GM20431 (cell line): ENCODE measurements around the gene KIAA0753.

ENCODE experiments used
- in situ Hi-C: fragments of 300-500 bp; cut with MseI, MboI; formaldehyde crosslinking; loops from one replicate; pipeline ENCODE4 v1.15.0; 2020; ENCODE audit warnings: low sequenced_read_pairs; ENCODE audit not compliant: unreplicated experiment

KIAA0753 gene

GRCh38 chr17:6534846-6535514, 105.5 kb downstream of the KIAA0753 start:
- in situ Hi-C loops, result no loop called here

GRCh38 chr17:6532441-6532885, 108.0 kb downstream of the KIAA0753 start:
- in situ Hi-C loops, result no loop called here

GRCh38 chr17:6531575-6531974, 108.9 kb downstream of the KIAA0753 start:
- in situ Hi-C loops, result no loop called here

- in situ Hi-C loops, result no loop called here
These were observed 110.1 kb downstream of the KIAA0753 start for GRCh38 chr17:6530324-6530920.

GRCh38 chr17:6528557-6528956, 112.0 kb downstream of the KIAA0753 start:
- in situ Hi-C loops, result no loop called here
